ENCODE results near the gene INPP5F.

DNA sequence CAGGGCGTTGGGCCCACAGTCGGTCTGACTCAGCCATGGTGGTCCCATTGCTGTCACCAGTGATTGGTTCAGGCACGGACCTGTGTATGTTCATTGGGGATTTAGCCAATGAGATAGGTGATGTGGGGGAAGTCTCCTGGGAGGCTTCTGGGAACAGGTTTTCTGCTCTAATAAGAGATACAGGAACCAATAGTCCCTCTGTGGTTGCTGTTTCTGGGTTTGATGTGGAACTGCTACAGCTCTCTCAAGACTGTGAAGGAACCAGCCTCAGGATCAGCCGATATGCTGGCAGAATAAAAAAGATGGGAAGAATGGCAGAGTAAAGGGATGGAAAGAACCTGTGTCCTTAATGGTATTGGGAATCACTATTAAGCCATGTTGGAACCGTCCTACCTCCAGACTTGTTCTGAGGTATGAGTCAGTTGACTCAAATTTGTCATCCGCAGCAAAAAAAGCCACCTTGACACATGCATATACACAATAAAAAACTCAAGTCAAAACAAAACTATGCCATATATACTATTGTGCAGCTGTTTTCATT is 76.2 kb downstream of the INPP5F start:
- TF ChIP-seq PATZ1 (CRISPR knock-in tag; IDR thresholded peaks at IDR 0.05; ENCODE audit: borderline replicate concordance) (no peak), RARB (CRISPR knock-in tag; IDR thresholded peaks at IDR 0.05) (no peak), PPARA (CRISPR knock-in tag; IDR thresholded peaks at IDR 0.05; ENCODE audit: borderline replicate concordance) (no peak)
- TF ChIP-seq, protein P1, sequence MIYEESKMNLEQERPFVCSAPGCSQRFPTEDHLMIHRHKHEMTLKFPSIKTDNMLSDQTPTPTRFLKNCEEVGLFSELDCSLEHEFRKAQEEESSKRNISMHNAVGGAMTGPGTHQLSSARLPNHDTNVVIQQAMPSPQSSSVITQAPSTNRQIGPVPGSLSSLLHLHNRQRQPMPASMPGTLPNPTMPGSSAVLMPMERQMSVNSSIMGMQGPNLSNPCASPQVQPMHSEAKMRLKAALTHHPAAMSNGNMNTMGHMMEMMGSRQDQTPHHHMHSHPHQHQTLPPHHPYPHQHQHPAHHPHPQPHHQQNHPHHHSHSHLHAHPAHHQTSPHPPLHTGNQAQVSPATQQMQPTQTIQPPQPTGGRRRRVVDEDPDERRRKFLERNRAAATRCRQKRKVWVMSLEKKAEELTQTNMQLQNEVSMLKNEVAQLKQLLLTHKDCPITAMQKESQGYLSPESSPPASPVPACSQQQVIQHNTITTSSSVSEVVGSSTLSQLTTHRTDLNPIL (CRISPR knock-in tag; IDR thresholded peaks at IDR 0.05; ENCODE audit: low read depth), result no peak

Measured in SK-N-SH treated with all-trans-retinoic acid at 6 μM for 48 hours (cell line).